WTC11 (cell line): Measurements from ENCODE around the gene AGAP1. TPM values are rescaled to one million over a fixed set of nuclear protein-coding genes. Genes with fewer than 3 reads are reported as not detected.
A peak's percentile ranks its signal among the peaks of the same experiment; 100 is the strongest.

Source experiments
- ATAC-seq: fragments of 200-7000 bp; cut with Tn5 transposase; 2 replicates; pipeline ENCODE4 v1.10.0; 2021; ENCODE audit warnings: mild to moderate bottlenecking, moderate library complexity
- CTCF ChIA-PET: fragments of 300-600 bp; sonication (Branson Sonifier 250); formaldehyde crosslinking; loops from one replicate; lab custom pipeline; 2021; ENCODE audit warnings: antibody characterized with exemption; lab: Charles Lee
- POLR2A ChIA-PET: fragments of 350-600 bp; sonication (Branson Sonifier 250); formaldehyde crosslinking; loops from one replicate; lab custom pipeline; 2021; ENCODE audit warnings: antibody characterized with exemption; lab: Charles Lee
- DNase-seq: peaks from one replicate; pipeline ENCODE4 v3.0.0; 2021; ENCODE audit warnings: low spot score
- H3K27ac Mint-ChIP-seq: 2 replicates; pipeline ENCODE4 v1.8.0; 2021; ENCODE audit warnings: mixed read lengths
- H3K27me3 Mint-ChIP-seq: 2 replicates; pipeline ENCODE4 v1.8.0; 2021; ENCODE audit warnings: low read depth, mild to moderate bottlenecking, moderate library complexity, mixed read lengths
- H3K36me3 Mint-ChIP-seq: 2 replicates; pipeline ENCODE4 v1.8.0; 2021; ENCODE audit warnings: mixed read lengths
- H3K4me1 Mint-ChIP-seq: 2 replicates; pipeline ENCODE4 v1.8.0; 2022; ENCODE audit warnings: mixed read lengths
- H3K4me3 Mint-ChIP-seq: 2 replicates; pipeline ENCODE4 v1.8.0; 2021; ENCODE audit warnings: mild to moderate bottlenecking, moderate library complexity, mixed read lengths
- H3K9me3 Mint-ChIP-seq: 2 replicates; pipeline ENCODE4 v1.8.0; 2021; ENCODE audit warnings: mixed read lengths
- AFF4 ChIP-seq: sonication (generic); formaldehyde crosslinking; IDR thresholded peaks from 2 replicates; pipeline ENCODE4 v1.8.1; 2023; ENCODE audit warnings: mild to moderate bottlenecking, missing genetic modification reagents, borderline replicate concordance
- CREM ChIP-seq: sonication (generic); formaldehyde crosslinking; IDR thresholded peaks from 2 replicates; pipeline ENCODE4 v1.8.1; 2022; ENCODE audit warnings: mild to moderate bottlenecking, missing genetic modification reagents, moderate library complexity
- FOXJ3 ChIP-seq: sonication (generic); formaldehyde crosslinking; IDR thresholded peaks from 2 replicates; pipeline ENCODE4 v1.9.0; 2021; ENCODE audit warnings: missing genetic modification reagents, mild to moderate bottlenecking, borderline replicate concordance
- FOXK1 ChIP-seq: sonication (generic); formaldehyde crosslinking; IDR thresholded peaks from 2 replicates; pipeline ENCODE4 v1.8.0; 2022; ENCODE audit warnings: mild to moderate bottlenecking, moderate library complexity, missing genetic modification reagents
- GABPB1 ChIP-seq: sonication (generic); formaldehyde crosslinking; IDR thresholded peaks from 2 replicates; pipeline ENCODE4 v1.8.1; 2023; ENCODE audit warnings: mild to moderate bottlenecking, missing genetic modification reagents
- GTF2I ChIP-seq: fragments of 250-450 bp; sonication (Bioruptor Pico); conservative IDR thresholded peaks from 2 replicates; pipeline ENCODE4 v1.4.0; 2021; ENCODE audit warnings: mild to moderate bottlenecking
- JUN ChIP-seq: sonication (generic); formaldehyde crosslinking; IDR thresholded peaks from 2 replicates; pipeline ENCODE4 v1.8.0; 2023; ENCODE audit warnings: mild to moderate bottlenecking, missing genetic modification reagents
- NFATC4 ChIP-seq: fragments of 250-450 bp; sonication (Bioruptor Pico); IDR thresholded peaks from 2 replicates; pipeline ENCODE4 v1.9.0; 2021; ENCODE audit warnings: mild to moderate bottlenecking
- NFE2L1 ChIP-seq: sonication (generic); formaldehyde crosslinking; IDR thresholded peaks from 2 replicates; pipeline ENCODE4 v1.8.1; 2023; ENCODE audit warnings: missing genetic modification reagents
- OVOL2 ChIP-seq: fragments of 250-450 bp; sonication (Bioruptor Pico); IDR thresholded peaks from 2 replicates; pipeline ENCODE4 v1.9.0; 2021; ENCODE audit warnings: mild to moderate bottlenecking, borderline replicate concordance
- SMAD4 ChIP-seq: sonication (generic); formaldehyde crosslinking; IDR thresholded peaks from 2 replicates; pipeline ENCODE4 v1.8.0; 2022; ENCODE audit warnings: mild to moderate bottlenecking, missing genetic modification reagents
- TCF7 ChIP-seq: sonication (generic); formaldehyde crosslinking; IDR thresholded peaks from 2 replicates; pipeline ENCODE4 v1.8.0; 2022; ENCODE audit warnings: mild to moderate bottlenecking, low read depth, missing genetic modification reagents, moderate library complexity
- TEAD1 ChIP-seq: sonication (generic); formaldehyde crosslinking; IDR thresholded peaks from 2 replicates; pipeline ENCODE4 v1.8.0; 2022; ENCODE audit warnings: mild to moderate bottlenecking, missing genetic modification reagents
- USF2 ChIP-seq: sonication (generic); formaldehyde crosslinking; IDR thresholded peaks from 2 replicates; pipeline ENCODE4 v1.8.1; 2023; ENCODE audit warnings: mild to moderate bottlenecking, missing genetic modification reagents, moderate library complexity
- ZBTB21 ChIP-seq: sonication (generic); formaldehyde crosslinking; IDR thresholded peaks from 2 replicates; pipeline ENCODE4 v1.8.1; 2023; ENCODE audit warnings: mild to moderate bottlenecking, missing genetic modification reagents, borderline replicate concordance
- ZNF121 ChIP-seq: sonication (generic); formaldehyde crosslinking; IDR thresholded peaks from 2 replicates; pipeline ENCODE4 v1.8.0; 2023; ENCODE audit warnings: missing genetic modification reagents
- ZNF138 ChIP-seq: sonication (generic); formaldehyde crosslinking; conservative IDR thresholded peaks from 2 replicates; pipeline ENCODE4 v1.8.1; 2022; ENCODE audit warnings: mild to moderate bottlenecking, moderate library complexity, missing genetic modification reagents
- ZNF219 ChIP-seq: sonication (generic); formaldehyde crosslinking; IDR thresholded peaks from 2 replicates; pipeline ENCODE4 v1.8.0; 2023; ENCODE audit warnings: missing genetic modification reagents, mild to moderate bottlenecking, borderline replicate concordance
- ZNF416 ChIP-seq: fragments of 250-450 bp; sonication (Bioruptor Pico); IDR thresholded peaks from 2 replicates; pipeline ENCODE4 v1.9.0; 2021; ENCODE audit warnings: mild to moderate bottlenecking, inconsistent platforms
- ZNF671 ChIP-seq: fragments of 250-450 bp; sonication (Bioruptor Pico); IDR thresholded peaks from 2 replicates; pipeline ENCODE4 v1.8.0; 2021; ENCODE audit warnings: mild to moderate bottlenecking
- ZSCAN18 ChIP-seq: fragments of 250-450 bp; sonication (Bioruptor Pico); IDR thresholded peaks from 2 replicates; pipeline ENCODE4 v2.1.2; 2022; ENCODE audit warnings: mild to moderate bottlenecking, moderate library complexity
- total RNA-seq: library from RNA; stranded (reverse); gene quantifications from 3 replicates; pipeline ENCODE4 v1.2.3, GENCODE V29; 2021
- TF ChIP-seq, protein P1 (sequence below): sonication (generic); formaldehyde crosslinking; IDR thresholded peaks from 2 replicates; pipeline ENCODE4 v1.8.1; 2023; ENCODE audit warnings: mild to moderate bottlenecking, missing genetic modification reagents
- TF ChIP-seq, protein P2 (sequence below): sonication (generic); formaldehyde crosslinking; IDR thresholded peaks from 2 replicates; pipeline ENCODE4 v1.8.0; 2022; ENCODE audit warnings: mild to moderate bottlenecking, missing genetic modification reagents
- TF ChIP-seq, protein P3 (sequence below): sonication (generic); formaldehyde crosslinking; IDR thresholded peaks from 2 replicates; pipeline ENCODE4 v1.8.1; 2023; ENCODE audit warnings: mild to moderate bottlenecking, missing genetic modification reagents
- TF ChIP-seq, protein P4 (sequence below): sonication (generic); formaldehyde crosslinking; IDR thresholded peaks from 2 replicates; pipeline ENCODE4 v1.8.0; 2023; ENCODE audit warnings: missing genetic modification reagents

Gene AGAP1
- total RNA-seq, 1 experiment from 2014 or later, result 49.3 TPM

DNA sequence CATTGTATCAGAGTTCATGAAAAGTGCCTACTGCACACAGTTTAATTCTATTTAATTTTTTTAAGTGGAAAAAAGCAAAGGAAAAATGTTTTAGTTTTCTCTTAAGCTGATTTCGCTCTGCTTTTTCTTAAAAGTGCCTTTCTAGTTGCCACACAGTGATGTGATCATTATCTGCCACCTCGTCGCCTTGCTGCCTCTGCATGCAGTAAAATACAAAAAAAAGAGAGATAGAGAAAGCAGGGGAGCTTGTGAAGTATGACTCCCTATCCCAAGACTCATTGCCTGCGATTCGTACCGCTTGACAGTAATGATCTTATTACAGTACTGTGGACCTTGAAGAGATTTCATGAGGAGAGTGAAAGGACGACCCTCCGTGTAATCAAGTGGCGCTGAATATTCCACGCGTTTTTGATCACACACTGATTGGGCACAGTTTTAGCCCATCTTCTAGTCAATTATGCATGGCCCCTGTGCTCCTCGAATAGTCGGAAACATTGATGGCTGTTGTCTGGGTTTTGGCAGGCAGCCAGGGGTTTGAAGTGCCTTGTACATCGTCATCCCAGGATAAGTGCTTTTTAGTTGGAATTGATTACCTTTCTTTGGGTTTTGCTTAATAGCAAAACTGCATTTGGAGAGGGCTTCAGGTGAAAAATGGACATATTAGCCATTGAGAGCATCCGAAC, 486.1 kb downstream of the AGAP1 start:
- CTCF ChIA-PET, result interaction anchor here (1.4 to 2.7 kb wide), 3 partner anchors 180 to 201 kb away, joined by 4 to 10 read pairs (median 6); no protein-coding TSS in a partner anchor
- Mint-ChIP-seq H3K4me3 (no peak overlapping the region), H3K36me3 (peaks cover 16% of the 10 kb centered on the region), H3K4me1 (peaks cover 12% of the 10 kb centered on the region), H3K27me3 (no peaks in the 10 kb centered on the region), H3K9me3 (peaks cover 4% of the 10 kb centered on the region; the same call in 1 of the 2 replicates), H3K27ac (no peak overlapping the region)
- POLR2A ChIA-PET, result no interaction called here
- DNase-seq (no peak), ATAC-seq (no peak)
- TF ChIP-seq CREM (CRISPR knock-in tag), result no peak
- no peak for TF ChIP-seq ZSCAN18 (CRISPR knock-in tag)
- no peak for TF ChIP-seq TCF7 (CRISPR knock-in tag)
- TF ChIP-seq, protein P1, sequence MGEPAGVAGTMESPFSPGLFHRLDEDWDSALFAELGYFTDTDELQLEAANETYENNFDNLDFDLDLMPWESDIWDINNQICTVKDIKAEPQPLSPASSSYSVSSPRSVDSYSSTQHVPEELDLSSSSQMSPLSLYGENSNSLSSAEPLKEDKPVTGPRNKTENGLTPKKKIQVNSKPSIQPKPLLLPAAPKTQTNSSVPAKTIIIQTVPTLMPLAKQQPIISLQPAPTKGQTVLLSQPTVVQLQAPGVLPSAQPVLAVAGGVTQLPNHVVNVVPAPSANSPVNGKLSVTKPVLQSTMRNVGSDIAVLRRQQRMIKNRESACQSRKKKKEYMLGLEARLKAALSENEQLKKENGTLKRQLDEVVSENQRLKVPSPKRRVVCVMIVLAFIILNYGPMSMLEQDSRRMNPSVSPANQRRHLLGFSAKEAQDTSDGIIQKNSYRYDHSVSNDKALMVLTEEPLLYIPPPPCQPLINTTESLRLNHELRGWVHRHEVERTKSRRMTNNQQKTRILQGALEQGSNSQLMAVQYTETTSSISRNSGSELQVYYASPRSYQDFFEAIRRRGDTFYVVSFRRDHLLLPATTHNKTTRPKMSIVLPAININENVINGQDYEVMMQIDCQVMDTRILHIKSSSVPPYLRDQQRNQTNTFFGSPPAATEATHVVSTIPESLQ (CRISPR knock-in tag), result no peak
- no peak for TF ChIP-seq JUN (CRISPR knock-in tag)
- no peak for TF ChIP-seq ZNF671 (CRISPR knock-in tag)
- TF ChIP-seq, protein P2, sequence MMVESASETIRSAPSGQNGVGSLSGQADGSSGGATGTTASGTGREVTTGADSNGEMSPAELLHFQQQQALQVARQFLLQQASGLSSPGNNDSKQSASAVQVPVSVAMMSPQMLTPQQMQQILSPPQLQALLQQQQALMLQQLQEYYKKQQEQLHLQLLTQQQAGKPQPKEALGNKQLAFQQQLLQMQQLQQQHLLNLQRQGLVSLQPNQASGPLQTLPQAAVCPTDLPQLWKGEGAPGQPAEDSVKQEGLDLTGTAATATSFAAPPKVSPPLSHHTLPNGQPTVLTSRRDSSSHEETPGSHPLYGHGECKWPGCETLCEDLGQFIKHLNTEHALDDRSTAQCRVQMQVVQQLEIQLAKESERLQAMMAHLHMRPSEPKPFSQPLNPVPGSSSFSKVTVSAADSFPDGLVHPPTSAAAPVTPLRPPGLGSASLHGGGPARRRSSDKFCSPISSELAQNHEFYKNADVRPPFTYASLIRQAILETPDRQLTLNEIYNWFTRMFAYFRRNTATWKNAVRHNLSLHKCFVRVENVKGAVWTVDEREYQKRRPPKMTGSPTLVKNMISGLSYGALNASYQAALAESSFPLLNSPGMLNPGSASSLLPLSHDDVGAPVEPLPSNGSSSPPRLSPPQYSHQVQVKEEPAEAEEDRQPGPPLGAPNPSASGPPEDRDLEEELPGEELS (CRISPR knock-in tag), result no peak
- TF ChIP-seq TEAD1, result no peak
- TF ChIP-seq ZNF121 (CRISPR knock-in tag), result no peak
- TF ChIP-seq GABPB1, result no peak
- TF ChIP-seq NFATC4 (CRISPR knock-in tag), result no peak
- no peak for TF ChIP-seq GTF2I
- TF ChIP-seq ZNF138 (CRISPR knock-in tag), result no peak
- TF ChIP-seq FOXK1 (CRISPR knock-in tag), result no peak
- no peak for TF ChIP-seq ZBTB21 (CRISPR knock-in tag)
- TF ChIP-seq ZNF219 (CRISPR knock-in tag), result no peak
- TF ChIP-seq, protein P3, sequence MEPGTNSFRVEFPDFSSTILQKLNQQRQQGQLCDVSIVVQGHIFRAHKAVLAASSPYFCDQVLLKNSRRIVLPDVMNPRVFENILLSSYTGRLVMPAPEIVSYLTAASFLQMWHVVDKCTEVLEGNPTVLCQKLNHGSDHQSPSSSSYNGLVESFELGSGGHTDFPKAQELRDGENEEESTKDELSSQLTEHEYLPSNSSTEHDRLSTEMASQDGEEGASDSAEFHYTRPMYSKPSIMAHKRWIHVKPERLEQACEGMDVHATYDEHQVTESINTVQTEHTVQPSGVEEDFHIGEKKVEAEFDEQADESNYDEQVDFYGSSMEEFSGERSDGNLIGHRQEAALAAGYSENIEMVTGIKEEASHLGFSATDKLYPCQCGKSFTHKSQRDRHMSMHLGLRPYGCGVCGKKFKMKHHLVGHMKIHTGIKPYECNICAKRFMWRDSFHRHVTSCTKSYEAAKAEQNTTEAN, result no peak
- TF ChIP-seq ZNF416 (CRISPR knock-in tag), result no peak

DNA sequence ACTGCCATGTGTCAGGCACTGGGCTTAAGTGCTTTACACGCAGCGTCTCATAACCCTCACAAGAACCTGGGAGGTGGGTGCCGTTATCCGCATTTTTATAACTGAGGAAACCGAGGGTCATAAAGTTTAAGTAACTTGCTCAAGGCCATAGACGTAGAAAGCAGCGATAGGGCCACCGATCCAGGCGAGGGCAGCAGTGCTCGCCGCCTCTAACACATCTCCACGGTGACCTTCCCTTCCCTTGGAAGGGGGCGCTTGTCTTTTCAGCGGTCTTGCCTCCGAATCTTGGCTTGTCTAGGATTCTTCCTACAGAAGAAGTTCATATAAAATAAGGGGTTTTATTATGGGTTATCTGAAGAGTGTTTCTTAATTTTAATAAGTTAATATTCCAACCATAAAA, 487.8 kb downstream of the AGAP1 start:
- peak; percentile 95 for ATAC-seq
- H3K36me3 Mint-ChIP-seq, result peaks cover 9% of the 10 kb centered on the region
- peak; percentile 63 for DNase-seq
- no peak overlapping the region for H3K27ac Mint-ChIP-seq
- POLR2A ChIA-PET, result no interaction called here
- peaks cover 4% of the 10 kb centered on the region; the same call in 1 of the 2 replicates for H3K9me3 Mint-ChIP-seq
- H3K4me3 Mint-ChIP-seq, result no peak overlapping the region
- peaks cover 27% of the 10 kb centered on the region for H3K4me1 Mint-ChIP-seq
- H3K27me3 Mint-ChIP-seq, result no peaks in the 10 kb centered on the region
- CTCF ChIA-PET, result interaction anchor here (1.2 to 2.7 kb wide), 4 partner anchors 36 to 202 kb away, joined by 3 to 10 read pairs (median 4); no protein-coding TSS in a partner anchor
- TF ChIP-seq NFE2L1 (CRISPR knock-in tag) (no peak), AFF4 (no peak), OVOL2 (CRISPR knock-in tag) (no peak), FOXJ3 (CRISPR knock-in tag) (no peak), SMAD4 (CRISPR knock-in tag) (no peak), USF2 (CRISPR knock-in tag) (no peak)
- TF ChIP-seq, protein P4, sequence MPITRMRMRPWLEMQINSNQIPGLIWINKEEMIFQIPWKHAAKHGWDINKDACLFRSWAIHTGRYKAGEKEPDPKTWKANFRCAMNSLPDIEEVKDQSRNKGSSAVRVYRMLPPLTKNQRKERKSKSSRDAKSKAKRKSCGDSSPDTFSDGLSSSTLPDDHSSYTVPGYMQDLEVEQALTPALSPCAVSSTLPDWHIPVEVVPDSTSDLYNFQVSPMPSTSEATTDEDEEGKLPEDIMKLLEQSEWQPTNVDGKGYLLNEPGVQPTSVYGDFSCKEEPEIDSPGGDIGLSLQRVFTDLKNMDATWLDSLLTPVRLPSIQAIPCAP (CRISPR knock-in tag), result no peak
